NCI-H2171 treated with DMSO at 0.1 percent for 48 hours (cell line): ENCODE measurements around the gene MAP3K15.
"Not testable (repeated sequence)": the region's sequence is repeated elsewhere in the genome, so short reads cannot be mapped to it uniquely, and the experiment has no call there.

Source experiments
- DNase-seq: peaks from one replicate; lab custom pipeline; 2025; lab: John Stamatoyannopoulos, UW

Gene MAP3K15

GRCh38 chrX:19540076-19540475, 24.8 kb upstream of the MAP3K15 start:
- no peak for DNase-seq

- no peak for DNase-seq
These were observed 24.4 kb upstream of the MAP3K15 start for GRCh38 chrX:19539665-19540064.

- DNase-seq: peak; percentile 32
These were observed 20.2 kb upstream of the MAP3K15 start for GRCh38 chrX:19535476-19535875.

GRCh38 chrX:19532709-19533108, 17.4 kb upstream of the MAP3K15 start:
- no peak for DNase-seq

- DNase-seq: no peak
These were observed 2.7 kb upstream of the MAP3K15 start for GRCh38 chrX:19517965-19518364.

- DNase-seq: no peak
These were observed 352 bp upstream of the MAP3K15 start for GRCh38 chrX:19515615-19516105.

GRCh38 chrX:19513383-19513782, 1.9 kb downstream of the MAP3K15 start:
- DNase-seq: no peak

GRCh38 chrX:19512961-19513360, 2.3 kb downstream of the MAP3K15 start:
- no peak for DNase-seq

- DNase-seq: no peak
These were observed 2.9 kb downstream of the MAP3K15 start for GRCh38 chrX:19512359-19512758.

- not testable (repeated sequence) for DNase-seq
These were observed 3.5 kb downstream of the MAP3K15 start for GRCh38 chrX:19511796-19512195.

GRCh38 chrX:19496711-19497110, 18.6 kb downstream of the MAP3K15 start:
- DNase-seq: no peak

GRCh38 chrX:19487520-19488200, 27.6 kb downstream of the MAP3K15 start:
- no peak for DNase-seq

GRCh38 chrX:19479458-19479857, 35.9 kb downstream of the MAP3K15 start:
- DNase-seq: no peak

GRCh38 chrX:19468383-19468782, 46.9 kb downstream of the MAP3K15 start:
- not testable (repeated sequence) for DNase-seq

- no peak for DNase-seq
These were observed 52.4 kb downstream of the MAP3K15 start for GRCh38 chrX:19462879-19463278.

- no peak for DNase-seq
These were observed 53.1 kb downstream of the MAP3K15 start for GRCh38 chrX:19462231-19462630.

GRCh38 chrX:19457662-19458061, 57.6 kb downstream of the MAP3K15 start:
- no peak for DNase-seq

- DNase-seq: no peak
These were observed 67.2 kb downstream of the MAP3K15 start for GRCh38 chrX:19448077-19448476.

- no peak for DNase-seq
These were observed 68.9 kb downstream of the MAP3K15 start for GRCh38 chrX:19446397-19446796.

GRCh38 chrX:19445772-19446171, 69.5 kb downstream of the MAP3K15 start:
- not testable (repeated sequence) for DNase-seq

- DNase-seq: no peak
These were observed 71.3 kb downstream of the MAP3K15 start for GRCh38 chrX:19443869-19444526.

- no peak for DNase-seq
These were observed 74.6 kb downstream of the MAP3K15 start for GRCh38 chrX:19440713-19441112.

GRCh38 chrX:19422661-19423060, 92.6 kb downstream of the MAP3K15 start:
- not testable (repeated sequence) for DNase-seq

GRCh38 chrX:19410259-19410658, 105.0 kb downstream of the MAP3K15 start:
- no peak for DNase-seq
